H1 (cell line): Measurements from ENCODE around the gene SYT14. TPM values are rescaled to one million over a fixed set of nuclear protein-coding genes. Genes with fewer than 3 reads are reported as not detected.

ENCODE experiments used
- KDM4A ChIP-seq: IDR thresholded peaks from one replicate; pipeline ENCODE4 v1.7.1; 2012; ENCODE audit warnings: low read depth, mild to moderate bottlenecking, moderate library complexity, low read length, inconsistent platforms; ENCODE audit not compliant: severe bottlenecking
- MAFK ChIP-seq: IDR thresholded peaks from 2 replicates; pipeline ENCODE4 v1.6.1; 2012; ENCODE audit warnings: low read depth, mild to moderate bottlenecking, improper control_type of control experiment, low read length
- NANOG ChIP-seq: IDR thresholded peaks from 2 replicates; pipeline ENCODE4 v1.6.1; 2011; ENCODE audit warnings: low read length, low read depth, mild to moderate bottlenecking, inconsistent platforms; ENCODE audit not compliant: insufficient read depth, poor library complexity, severe bottlenecking
- POLR2A ChIP-seq, 2 experiments: IDR thresholded peaks; 1 replicate in 1 of 2; 2 replicates in 1 of 2; pipeline ENCODE4 v1.6.1; 2011; ENCODE audit warnings: low read depth in 2 of 2, low read length in 2 of 2, mild to moderate bottlenecking in 2 of 2; ENCODE audit errors: control extremely low read depth in 1 of 2
- RXRA ChIP-seq: IDR thresholded peaks from 2 replicates; pipeline ENCODE4 v1.6.1; 2011; ENCODE audit warnings: low read depth, mild to moderate bottlenecking, low read length, moderate library complexity; ENCODE audit not compliant: insufficient read depth
- polyA plus RNA-seq, 7 experiments: library from polyadenylated mRNA; depleted of rRNA in 3 of 7; stranded (reverse) in 5 of 7; unstranded in 2 of 7; fragments of >200 nt in 5 of 7; fragments of 200-250 nt in 2 of 7; gene quantifications; 1 replicate in 5 of 7; 2 replicates in 1 of 7; 4 replicates in 1 of 7; pipeline versions ENCODE4 v1.2.1 to v1.2.3, GENCODE V29; 2011 to 2013; ENCODE audit warnings: missing spikeins in 2 of 7, mixed read lengths in 2 of 7
- total RNA-seq: library from RNA; stranded (reverse); fragmentation: NEBNext Ultra II Directional; extraction: Animal tissue kit (Norgen Biotek cat#: 25700); gene quantifications from 2 replicates; pipeline ENCODE4 v1.2.1, GENCODE V29; 2021

The SYT14 gene
- total and polyA plus RNA-seq, 2 of the 8 experiments (the other 6 are each of a cell fraction or from before 2014, with no cell fraction given), result 2.3 to 18.4 TPM

GRCh38 chr1:210117681-210118170 lies 179.7 kb downstream of the SYT14 start (continued):
- TF ChIP-seq NANOG (no peak), KDM4A (no peak), RXRA (no peak), POLR2A (IDR thresholded peaks at IDR 0.05; ENCODE audit: control extremely low read depth in 1 of 2, low read depth in 2 of 2, low read length in 2 of 2) (no peak), MAFK (no peak)
